ENCODE results near the gene TRIM41.
"Not testable (repeated sequence)": the region's sequence is repeated elsewhere in the genome, so short reads cannot be mapped to it uniquely, and the experiment has no call there.

Gene TRIM41

GRCh38 chr5:181212080-181212479 lies 11.0 kb upstream of the TRIM41 start:
- DNase-seq: no peak

GRCh38 chr5:181212934-181213333 lies 10.1 kb upstream of the TRIM41 start:
- DNase-seq: no peak

- DNase-seq: not testable (repeated sequence)
Measured at GRCh38 chr5:181214249-181214648, 8.8 kb upstream of the TRIM41 start.

- no peak for DNase-seq
Measured at GRCh38 chr5:181215997-181216989, 6.8 kb upstream of the TRIM41 start.

GRCh38 chr5:181217111-181217802 lies 5.8 kb upstream of the TRIM41 start:
- no peak for DNase-seq

GRCh38 chr5:181217803-181218062 lies 5.3 kb upstream of the TRIM41 start:
- no peak for DNase-seq

- no peak for DNase-seq
Measured at GRCh38 chr5:181218795-181219124, 4.3 kb upstream of the TRIM41 start.

- DNase-seq: no peak
Measured at GRCh38 chr5:181219262-181220177, 3.6 kb upstream of the TRIM41 start.

- DNase-seq: no peak
Measured at GRCh38 chr5:181220178-181220515, 2.9 kb upstream of the TRIM41 start.

GRCh38 chr5:181221105-181221791 lies 1.8 kb upstream of the TRIM41 start:
- no peak for DNase-seq

- no peak for DNase-seq
Measured at GRCh38 chr5:181221792-181222629, 1.1 kb upstream of the TRIM41 start.

- DNase-seq: no peak
Measured at GRCh38 chr5:181222630-181223057, 437 bp upstream of the TRIM41 start.

GRCh38 chr5:181223729-181224389 lies 778 bp downstream of the TRIM41 start:
- no peak for DNase-seq

GRCh38 chr5:181224390-181225229 lies 1.5 kb downstream of the TRIM41 start:
- no peak for DNase-seq

GRCh38 chr5:181229996-181230395 lies 6.9 kb downstream of the TRIM41 start:
- no peak for DNase-seq

- DNase-seq: no peak
Measured at GRCh38 chr5:181230551-181230950, 7.5 kb downstream of the TRIM41 start.

- DNase-seq: no peak
Measured at GRCh38 chr5:181231432-181231831, 8.4 kb downstream of the TRIM41 start.

GRCh38 chr5:181232593-181232992 lies 9.5 kb downstream of the TRIM41 start:
- no peak for DNase-seq

- DNase-seq: no peak
Measured at GRCh38 chr5:181233088-181233800, 10.2 kb downstream of the TRIM41 start.
